ENCODE data around the gene IGFBP2. TPM values are rescaled to one million over a fixed set of nuclear protein-coding genes. Genes with fewer than 3 reads are reported as not detected.

Gene IGFBP2
- total and polyA plus RNA-seq, 7 donors = 8.2 to 33.2 (median 12.8) TPM

DNA sequence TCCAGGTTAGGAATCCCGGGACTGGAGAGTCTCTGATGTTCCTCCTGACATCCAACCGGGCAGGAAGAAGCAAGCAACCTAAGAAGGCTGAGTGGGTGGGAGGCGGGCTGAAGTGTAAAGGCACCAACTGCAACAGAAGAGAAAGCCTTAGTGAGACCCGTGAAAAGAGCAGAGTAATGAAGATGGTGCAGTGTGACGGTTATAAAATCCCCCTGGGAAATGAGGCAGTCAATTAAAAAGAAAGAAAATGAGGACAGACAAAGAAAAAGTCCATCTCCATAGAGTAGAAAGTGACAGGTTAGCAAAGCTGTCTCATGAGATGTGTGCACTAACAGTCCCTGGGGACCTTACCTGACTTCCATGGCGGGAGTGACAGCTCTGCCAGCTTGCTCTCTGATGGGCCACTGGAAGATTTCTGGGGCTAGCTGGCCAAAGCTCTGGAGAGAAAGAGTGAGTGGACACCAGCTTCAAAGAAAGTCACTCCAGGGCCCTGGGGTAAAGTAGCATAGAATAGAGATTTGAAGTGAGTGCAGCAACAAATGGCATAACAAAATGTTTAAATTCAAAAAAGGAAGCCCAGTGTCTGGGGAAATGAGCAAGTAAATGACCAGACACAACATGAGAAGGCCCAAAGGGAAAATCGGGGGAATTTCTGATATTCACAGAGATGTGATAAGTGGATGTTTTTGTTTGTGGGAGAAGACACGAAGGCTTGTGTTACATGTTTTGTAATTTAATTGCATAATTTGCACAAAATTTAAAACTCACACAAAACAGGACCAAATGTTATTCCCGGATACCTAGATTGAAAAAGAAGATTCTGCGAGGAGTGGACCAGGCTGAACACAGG, 44.1 kb upstream of the IGFBP2 start:
- intact Hi-C loops (cut with DNase I) = no loop called here
- Histone ChIP-seq H3K4me1 (no peaks in the 10 kb centered on the region), H3K27me3 (ENCODE audit: insufficient read depth in 3 of 3, low read length in 2 of 3) (no peaks in the 10 kb centered on the region), H3K27ac (no peak overlapping the region), H3K4me3 (no peak overlapping the region), H3K9me3 (no peaks in the 10 kb centered on the region), H3K36me3 (ENCODE audit: insufficient read depth in 1 of 2, low read depth in 1 of 2) (no peaks in the 10 kb centered on the region)
- whole genome bisulfite sequencing, 3 donors = 82 to 87% (median 83%) methylated on average over 10 of the region's 10 CpGs
- ATAC-seq (no peak), DNase-seq (no peak)
- TF ChIP-seq, protein P1, sequence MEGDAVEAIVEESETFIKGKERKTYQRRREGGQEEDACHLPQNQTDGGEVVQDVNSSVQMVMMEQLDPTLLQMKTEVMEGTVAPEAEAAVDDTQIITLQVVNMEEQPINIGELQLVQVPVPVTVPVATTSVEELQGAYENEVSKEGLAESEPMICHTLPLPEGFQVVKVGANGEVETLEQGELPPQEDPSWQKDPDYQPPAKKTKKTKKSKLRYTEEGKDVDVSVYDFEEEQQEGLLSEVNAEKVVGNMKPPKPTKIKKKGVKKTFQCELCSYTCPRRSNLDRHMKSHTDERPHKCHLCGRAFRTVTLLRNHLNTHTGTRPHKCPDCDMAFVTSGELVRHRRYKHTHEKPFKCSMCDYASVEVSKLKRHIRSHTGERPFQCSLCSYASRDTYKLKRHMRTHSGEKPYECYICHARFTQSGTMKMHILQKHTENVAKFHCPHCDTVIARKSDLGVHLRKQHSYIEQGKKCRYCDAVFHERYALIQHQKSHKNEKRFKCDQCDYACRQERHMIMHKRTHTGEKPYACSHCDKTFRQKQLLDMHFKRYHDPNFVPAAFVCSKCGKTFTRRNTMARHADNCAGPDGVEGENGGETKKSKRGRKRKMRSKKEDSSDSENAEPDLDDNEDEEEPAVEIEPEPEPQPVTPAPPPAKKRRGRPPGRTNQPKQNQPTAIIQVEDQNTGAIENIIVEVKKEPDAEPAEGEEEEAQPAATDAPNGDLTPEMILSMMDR (IDR thresholded peaks at IDR 0.05) = no peak

DNA sequence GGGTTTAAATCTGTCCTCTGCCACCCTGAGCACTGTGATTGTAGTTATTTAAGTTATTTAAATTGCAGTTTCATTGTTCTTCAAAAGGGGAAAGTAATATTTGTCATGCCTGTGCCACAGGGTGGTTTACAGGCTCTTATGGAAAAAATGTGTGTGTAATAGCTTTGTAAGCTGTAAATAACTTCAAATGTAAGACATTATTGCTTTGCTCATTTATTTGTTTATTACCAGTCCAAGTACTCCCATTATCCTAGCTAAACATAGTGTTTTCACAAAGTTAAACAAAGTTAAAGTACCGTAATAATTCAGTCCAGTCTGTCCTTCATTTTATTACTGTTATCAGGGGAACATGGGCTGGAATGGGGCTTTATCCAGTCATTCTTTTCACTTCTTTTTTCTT, 43.4 kb upstream of the IGFBP2 start:
- intact Hi-C loops (cut with DNase I) = no loop called here
- DNase-seq (no peak), ATAC-seq (no peak)
- H3K4me3 ChIP-seq = no peak overlapping the region
- no peaks in the 10 kb centered on the region for H3K4me1 ChIP-seq
- H3K27me3 ChIP-seq (ENCODE audit: insufficient read depth in 3 of 3, low read length in 2 of 3) = no peaks in the 10 kb centered on the region
- H3K9me3 ChIP-seq = no peaks in the 10 kb centered on the region
- H3K36me3 ChIP-seq (ENCODE audit: insufficient read depth in 1 of 2, low read depth in 1 of 2) = no peaks in the 10 kb centered on the region
- TF ChIP-seq, protein P1 (IDR thresholded peaks at IDR 0.05) = no peak
- WGBS, 3 donors = 93 to 97% (median 96%) methylated on average over 1 of the region's 1 CpG
- H3K27ac ChIP-seq = no peak overlapping the region

- intact Hi-C loops (cut with DNase I) = no loop called here
- H3K4me1 ChIP-seq = no peaks in the 10 kb centered on the region
- no peaks in the 10 kb centered on the region for H3K27me3 ChIP-seq (ENCODE audit: insufficient read depth in 3 of 3, low read length in 2 of 3)
- DNase-seq (no peak), ATAC-seq (peak in 3 of 4 donors; percentile 44 to 80 (median 75))
- WGBS, 3 donors = 14 to 17% (median 14%) methylated on average over 9 of the region's 9 CpGs
- no peak overlapping the region for H3K4me3 ChIP-seq
- H3K36me3 ChIP-seq (ENCODE audit: insufficient read depth in 1 of 2, low read depth in 1 of 2) = no peaks in the 10 kb centered on the region
- TF ChIP-seq, protein P1 (IDR thresholded peaks at IDR 0.05) = no peak
- H3K9me3 ChIP-seq = no peaks in the 10 kb centered on the region
- no peak overlapping the region for H3K27ac ChIP-seq
These were observed 42.4 kb upstream of the IGFBP2 start for GRCh38 chr2:216590780-216591179.

GRCh38 chr2:216591480-216591879, 41.7 kb upstream of the IGFBP2 start:
- Histone ChIP-seq H3K27me3 (ENCODE audit: insufficient read depth in 3 of 3, low read length in 2 of 3) (no peaks in the 10 kb centered on the region), H3K27ac (no peak overlapping the region), H3K36me3 (ENCODE audit: insufficient read depth in 1 of 2, low read depth in 1 of 2) (no peaks in the 10 kb centered on the region), H3K4me1 (peaks cover 4% of the 10 kb centered on the region), H3K9me3 (no peaks in the 10 kb centered on the region), H3K4me3 (no peak overlapping the region)
- TF ChIP-seq, protein P1 (IDR thresholded peaks at IDR 0.05) = no peak
- 93 to 95% (median 94%) methylated on average over 6 of the region's 6 CpGs for WGBS, 3 donors
- ATAC-seq (no peak), DNase-seq (no peak)
- intact Hi-C loops (cut with DNase I) = no loop called here

Data from psoas muscle (tissue), 8 donors.